SK-N-SH (cell line): Measurements from ENCODE around the gene CYREN. TPM values are rescaled to one million over a fixed set of nuclear protein-coding genes. Genes with fewer than 3 reads are reported as not detected.

Source experiments
- CTCF ChIA-PET: fragments of 300-600, 350-600 bp; formaldehyde crosslinking; extraction: SDS; loops from one replicate; lab custom pipeline; 2021; lab: Yijun Ruan, JAX
- POLR2A ChIA-PET: fragments of 350-600 bp; sonication (Branson Sonifier 250); formaldehyde crosslinking; extraction: SDS; loops from one replicate; lab custom pipeline; 2020; ENCODE audit warnings: antibody characterized with exemption, inconsistent platforms; lab: Yijun Ruan, JAX
- DNase-seq: peaks from one replicate; pipeline ENCODE4 v3.0.0; 2012
- H2AFZ ChIP-seq: fragments of 200-600 bp; sonication (generic); 2 replicates; pipeline ENCODE4 v1.8.1; 2016; ENCODE audit warnings: antibody characterized with exemption, mild to moderate bottlenecking, low read depth
- H3F3A ChIP-seq: fragments of 200-600 bp; sonication (generic); replicated peaks from 2 replicates; pipeline ENCODE3; 2016; ENCODE audit warnings: antibody characterized with exemption, mild to moderate bottlenecking; ENCODE audit not compliant: insufficient read depth
- H3K27ac ChIP-seq, 2 experiments: fragments of 200-500 bp in 1 of 2; fragments of 200-600 bp in 1 of 2; sonication (Bioruptor generic) in 1 of 2; sonication (generic), shearing (Covaris generic) in 1 of 2; 2 replicates each; pipeline versions ENCODE4 v1.5.1 to v1.6.1; 2014 to 2016; ENCODE audit warnings: low read depth in 2 of 2, inconsistent platforms in 1 of 2, low read length in 1 of 2, mild to moderate bottlenecking in 1 of 2, mixed read lengths in 1 of 2
- H3K27me3 ChIP-seq: fragments of 200-600 bp; sonication (generic), shearing (Covaris generic); 2 replicates; pipeline ENCODE4 v1.6.1; 2016; ENCODE audit warnings: mixed run types; ENCODE audit not compliant: insufficient read depth
- H3K36me3 ChIP-seq, 2 experiments: fragments of 200-500 bp in 1 of 2; fragments of 200-600 bp in 1 of 2; sonication (Bioruptor generic) in 1 of 2; sonication (generic) in 1 of 2; replicated peaks in 1 of 2; 2 replicates each; pipeline versions ENCODE3 to v1.5.1; 2014 to 2016; ENCODE audit warnings: low read length in 1 of 2, mild to moderate bottlenecking in 1 of 2; ENCODE audit not compliant: insufficient read depth in 2 of 2, control insufficient read depth in 1 of 2
- H3K4me1 ChIP-seq, 2 experiments: fragments of 200-500 bp in 1 of 2; fragments of 200-600 bp in 1 of 2; sonication (Bioruptor generic) in 1 of 2; sonication (generic), shearing (Covaris generic) in 1 of 2; 2 replicates each; pipeline versions ENCODE4 v1.5.1 to v1.6.1; 2014 to 2016; ENCODE audit warnings: low read depth in 1 of 2, low read length in 1 of 2, mixed run types in 1 of 2; ENCODE audit not compliant: insufficient read depth in 2 of 2, control insufficient read depth in 1 of 2
- H3K4me2 ChIP-seq: fragments of 200-600 bp; sonication (generic), shearing (Covaris generic); 2 replicates; pipeline ENCODE4 v1.6.1; 2017; ENCODE audit warnings: mixed run types
- H3K4me3 ChIP-seq, 2 experiments: fragments of 200-500 bp in 1 of 2; fragments of 200-600 bp in 1 of 2; sonication (Bioruptor generic) in 1 of 2; sonication (generic), shearing (Covaris generic) in 1 of 2; 2 replicates each; pipeline versions ENCODE4 v1.5.1 to v1.8.1; 2014 to 2016; ENCODE audit warnings: low read depth in 2 of 2, inconsistent platforms in 1 of 2, low read length in 1 of 2, mild to moderate bottlenecking in 1 of 2, mixed read lengths in 1 of 2, moderate library complexity in 1 of 2
- H3K79me2 ChIP-seq: fragments of 200-600 bp; sonication (generic); 2 replicates; pipeline ENCODE4 v1.8.1; 2017; ENCODE audit warnings: mild to moderate bottlenecking; ENCODE audit not compliant: insufficient read depth
- H3K9ac ChIP-seq: fragments of 200-600 bp; sonication (generic); 2 replicates; pipeline ENCODE4 v1.6.1; 2017; ENCODE audit warnings: mixed run types
- H3K9me2 ChIP-seq: fragments of 200-600 bp; sonication (generic); 2 replicates; pipeline ENCODE4 v1.6.1; 2017; ENCODE audit warnings: mixed run types
- H3K9me3 ChIP-seq: fragments of 200-600 bp; sonication (generic); 2 replicates; pipeline ENCODE4 v1.6.1; 2017; ENCODE audit warnings: mixed run types, mild to moderate bottlenecking, moderate library complexity
- H4K20me1 ChIP-seq: fragments of 200-600 bp; sonication (generic); 2 replicates; pipeline ENCODE4 v1.6.1; 2017; ENCODE audit warnings: mild to moderate bottlenecking, mixed run types; ENCODE audit not compliant: insufficient read depth
- CHD2 ChIP-seq: fragments of 150-350 bp; IDR thresholded peaks from 2 replicates; pipeline ENCODE4 v1.6.1; 2018; ENCODE audit warnings: low read length; ENCODE audit not compliant: partially characterized antibody
- CTCF ChIP-seq: fragments of 200-600 bp; sonication (generic); IDR thresholded peaks from 2 replicates; pipeline ENCODE4 v1.6.1; 2017; ENCODE audit warnings: antibody characterized with exemption, mild to moderate bottlenecking, moderate library complexity
- EZH2phosphoT487 ChIP-seq: fragments of 200-600 bp; sonication (generic); IDR thresholded peaks from 2 replicates; pipeline ENCODE4 v1.6.1; 2017; ENCODE audit warnings: low read depth, mixed run types, mild to moderate bottlenecking, antibody characterized with exemption, moderate library complexity, borderline replicate concordance
- FOXJ3 ChIP-seq: sonication (generic); formaldehyde crosslinking; IDR thresholded peaks from 2 replicates; pipeline ENCODE4 v1.5.1; 2020; ENCODE audit warnings: mild to moderate bottlenecking, missing genetic modification reagents
- GATA2 ChIP-seq: sonication (generic); formaldehyde crosslinking; IDR thresholded peaks from 2 replicates; pipeline ENCODE4 v1.5.0; 2020; ENCODE audit warnings: mild to moderate bottlenecking, missing genetic modification reagents
- MXI1 ChIP-seq: IDR thresholded peaks from 2 replicates; pipeline ENCODE4 v1.6.1; 2012; ENCODE audit warnings: mild to moderate bottlenecking, low read depth, low read length, improper control_type of control experiment
- PBX3 ChIP-seq: IDR thresholded peaks from 2 replicates; pipeline ENCODE4; 2012
- RCOR1 ChIP-seq: fragments of 150-350 bp; IDR thresholded peaks from 2 replicates; pipeline ENCODE4 v1.6.1; 2017; ENCODE audit warnings: antibody characterized with exemption, low read length
- REST ChIP-seq: IDR thresholded peaks from 2 replicates; pipeline ENCODE4 v1.6.1; 2012; ENCODE audit warnings: mild to moderate bottlenecking, low read depth, low read length, moderate library complexity
- TCF12 ChIP-seq: IDR thresholded peaks from 2 replicates; pipeline ENCODE4 v1.4.0; 2012
- WGBS: methylation state at CpG from one replicate; pipeline ENCODE4 v1.1.6; 2017; ENCODE audit warnings: low lambda C conversion rate; 5-methylcytosine and 5-hydroxymethylcytosine counted together
- polyA plus RNA-seq, 3 experiments: library from polyadenylated mRNA; depleted of rRNA; stranded (reverse); fragments of >200 nt; gene quantifications; 2 replicates each; pipeline ENCODE4 v1.2.3, GENCODE V29; 2012
- TF ChIP-seq, protein P1 (sequence below): fragments of 150-350 bp; IDR thresholded peaks from 2 replicates; pipeline ENCODE4 v1.6.1; 2016; ENCODE audit warnings: mild to moderate bottlenecking, low read depth, low read length
- TF ChIP-seq, protein P2 (sequence below): fragments of 150-350 bp; IDR thresholded peaks from 2 replicates; pipeline ENCODE4 v1.6.1; 2017; ENCODE audit warnings: antibody characterized with exemption, low read length, low read depth, borderline replicate concordance

Gene CYREN
- polyA plus RNA-seq, 1 of the 3 experiments (the other 2 are of a cell fraction) = 53.4 TPM

DNA sequence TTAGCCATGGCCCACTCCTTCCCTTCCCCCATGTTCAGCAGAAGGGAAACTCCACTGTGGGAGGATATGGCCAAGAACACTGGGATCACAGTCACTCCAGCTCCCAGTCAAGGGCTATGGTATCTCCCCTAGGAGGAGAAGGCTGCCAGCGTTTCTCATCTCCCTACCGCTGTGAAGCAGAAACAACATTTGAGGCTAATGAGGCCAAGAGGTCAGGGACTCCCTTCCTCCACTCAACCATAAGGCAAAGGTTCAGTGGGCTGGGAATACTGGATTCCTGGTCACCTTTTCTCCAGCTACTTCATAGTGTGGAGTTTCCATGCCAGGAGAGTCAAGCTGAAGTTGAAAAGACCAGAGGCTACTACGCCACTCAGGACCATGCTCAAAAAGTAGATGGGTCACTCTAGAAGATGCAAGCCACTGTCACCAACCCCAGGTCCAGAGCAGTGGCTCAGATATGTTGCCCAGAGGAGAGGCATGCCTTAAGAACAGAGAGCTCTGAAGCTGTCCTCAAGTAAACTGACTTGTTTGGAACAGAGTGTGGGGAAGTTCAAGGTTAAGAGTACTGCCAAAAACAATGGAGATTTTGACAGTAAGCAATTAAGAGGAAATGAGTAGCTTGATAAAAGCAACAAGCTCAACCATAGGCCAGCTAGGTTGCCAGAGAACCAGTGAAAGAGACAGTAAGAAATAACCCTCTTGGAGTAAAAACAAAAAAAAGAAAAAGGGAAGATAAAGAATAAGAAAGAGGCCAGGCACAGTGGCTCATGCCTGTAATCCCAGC lies 26.4 kb downstream of the CYREN start:
- no peaks in the 10 kb centered on the region for H3K79me2 ChIP-seq
- TF ChIP-seq EZH2phosphoT487 (no peak), RCOR1 (no peak), TCF12 (no peak), CHD2 (no peak), MXI1 (no peak), PBX3 (no peak), FOXJ3 (CRISPR knock-in tag) (no peak), REST (no peak), GATA2 (CRISPR knock-in tag) (no peak), CTCF (no peak)
- TF ChIP-seq, protein P1, sequence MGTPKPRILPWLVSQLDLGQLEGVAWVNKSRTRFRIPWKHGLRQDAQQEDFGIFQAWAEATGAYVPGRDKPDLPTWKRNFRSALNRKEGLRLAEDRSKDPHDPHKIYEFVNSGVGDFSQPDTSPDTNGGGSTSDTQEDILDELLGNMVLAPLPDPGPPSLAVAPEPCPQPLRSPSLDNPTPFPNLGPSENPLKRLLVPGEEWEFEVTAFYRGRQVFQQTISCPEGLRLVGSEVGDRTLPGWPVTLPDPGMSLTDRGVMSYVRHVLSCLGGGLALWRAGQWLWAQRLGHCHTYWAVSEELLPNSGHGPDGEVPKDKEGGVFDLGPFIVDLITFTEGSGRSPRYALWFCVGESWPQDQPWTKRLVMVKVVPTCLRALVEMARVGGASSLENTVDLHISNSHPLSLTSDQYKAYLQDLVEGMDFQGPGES = no peak
- TF ChIP-seq, protein P2, sequence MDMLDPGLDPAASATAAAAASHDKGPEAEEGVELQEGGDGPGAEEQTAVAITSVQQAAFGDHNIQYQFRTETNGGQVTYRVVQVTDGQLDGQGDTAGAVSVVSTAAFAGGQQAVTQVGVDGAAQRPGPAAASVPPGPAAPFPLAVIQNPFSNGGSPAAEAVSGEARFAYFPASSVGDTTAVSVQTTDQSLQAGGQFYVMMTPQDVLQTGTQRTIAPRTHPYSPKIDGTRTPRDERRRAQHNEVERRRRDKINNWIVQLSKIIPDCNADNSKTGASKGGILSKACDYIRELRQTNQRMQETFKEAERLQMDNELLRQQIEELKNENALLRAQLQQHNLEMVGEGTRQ = no peak
- H3K9me2 ChIP-seq = no peaks in the 10 kb centered on the region; the same call in 1 of the 2 replicates
- CTCF ChIA-PET = interaction anchor here (1.2 kb wide), 1 partner anchor 10 kb away, joined by 3 read pairs; no protein-coding TSS in a partner anchor
- no peak overlapping the region for H2AFZ ChIP-seq
- no peaks in the 10 kb centered on the region for H3K27me3 ChIP-seq
- no peaks in the 10 kb centered on the region for H3F3A ChIP-seq
- no peak for DNase-seq
- H3K4me3 ChIP-seq = no peak overlapping the region
- H4K20me1 ChIP-seq = no peaks in the 10 kb centered on the region
- H3K4me1 ChIP-seq = peaks cover 0 to 2% of the 10 kb centered on the region in 2 experiments; a peak in 1 of 4 replicates
- 49% methylated on average over 3 of the region's 3 CpGs for WGBS
- no peaks in the 10 kb centered on the region for H3K36me3 ChIP-seq
- no peak overlapping the region for H3K9ac ChIP-seq
- no peaks in the 10 kb centered on the region for H3K9me3 ChIP-seq
- no peak overlapping the region for H3K4me2 ChIP-seq
- POLR2A ChIA-PET = no interaction called here
- no peak overlapping the region for H3K27ac ChIP-seq
